Glutamatergic neuron (in vitro differentiated cells): Measurements from ENCODE around the gene PRPF40B. TPM values are rescaled to one million over a fixed set of nuclear protein-coding genes. Genes with fewer than 3 reads are reported as not detected.

Experiments
- DNase-seq: peaks from one replicate; pipeline ENCODE4 v3.0.0; 2022
- H3K27ac Mint-ChIP-seq: one replicate; pipeline ENCODE4 v1.8.0; 2020; ENCODE audit warnings: mild to moderate bottlenecking, mixed read lengths, inconsistent platforms; ENCODE audit not compliant: unreplicated experiment
- H3K27me3 Mint-ChIP-seq: one replicate; pipeline ENCODE4 v1.8.0; 2020; ENCODE audit warnings: mild to moderate bottlenecking, moderate library complexity, mixed read lengths, inconsistent platforms; ENCODE audit not compliant: unreplicated experiment
- H3K36me3 Mint-ChIP-seq: one replicate; pipeline ENCODE4 v1.8.0; 2020; ENCODE audit warnings: mild to moderate bottlenecking, mixed read lengths, inconsistent platforms; ENCODE audit not compliant: unreplicated experiment
- H3K4me1 Mint-ChIP-seq: one replicate; pipeline ENCODE4 v1.8.0; 2020; ENCODE audit warnings: mild to moderate bottlenecking, low read depth, mixed read lengths, inconsistent platforms; ENCODE audit not compliant: unreplicated experiment
- H3K4me3 Mint-ChIP-seq: one replicate; pipeline ENCODE4 v1.8.0; 2020; ENCODE audit warnings: mild to moderate bottlenecking, mixed read lengths, inconsistent platforms; ENCODE audit not compliant: unreplicated experiment
- H3K9me3 Mint-ChIP-seq: one replicate; pipeline ENCODE4 v1.8.0; 2020; ENCODE audit warnings: mild to moderate bottlenecking, moderate library complexity, mixed read lengths, inconsistent platforms; ENCODE audit not compliant: unreplicated experiment
- CTCF ChIP-seq: fragments of 200-600 bp; sonication (generic); IDR thresholded peaks from one replicate; pipeline ENCODE4 v1.5.0; 2021; ENCODE audit not compliant: partially characterized antibody, unreplicated experiment
- total RNA-seq: library from RNA; stranded (reverse); fragmentation: NEBNext Ultra II Directional; extraction: Animal tissue kit (Norgen Biotek cat#: 25700); gene quantifications from one replicate; pipeline ENCODE4 v1.2.1, GENCODE V29; 2021; ENCODE audit not compliant: unreplicated experiment

The PRPF40B gene
- total RNA-seq, 1 donor from 2014 or later: 26.4 TPM

GRCh38 chr12:49689237-49689636 lies 65.9 kb downstream of the PRPF40B start:
- Mint-ChIP-seq H3K4me3 (no peak overlapping the region), H3K27me3 (peaks cover 3% of the 10 kb centered on the region), H3K4me1 (peaks cover 10% of the 10 kb centered on the region), H3K9me3 (no peaks in the 10 kb centered on the region), H3K36me3 (no peaks in the 10 kb centered on the region), H3K27ac (no peak overlapping the region)
- no peak for DNase-seq
- TF ChIP-seq CTCF: no peak

GRCh38 chr12:49689785-49690184 lies 66.4 kb downstream of the PRPF40B start:
- no peaks in the 10 kb centered on the region for H3K36me3 Mint-ChIP-seq
- H3K27me3 Mint-ChIP-seq: peaks cover 3% of the 10 kb centered on the region
- no peak for DNase-seq
- peaks cover 6% of the 10 kb centered on the region for H3K4me1 Mint-ChIP-seq
- no peaks in the 10 kb centered on the region for H3K9me3 Mint-ChIP-seq
- TF ChIP-seq CTCF: no peak
- peak overlapping the region; percentile 63 for H3K27ac Mint-ChIP-seq
- H3K4me3 Mint-ChIP-seq: peak overlapping the region; percentile 0

GRCh38 chr12:49692851-49693250 lies 69.5 kb downstream of the PRPF40B start:
- Mint-ChIP-seq H3K4me1 (peaks cover 6% of the 10 kb centered on the region), H3K27me3 (peaks cover 1% of the 10 kb centered on the region), H3K4me3 (no peak overlapping the region), H3K36me3 (no peaks in the 10 kb centered on the region), H3K9me3 (no peaks in the 10 kb centered on the region), H3K27ac (no peak overlapping the region)
- TF ChIP-seq CTCF: no peak
- DNase-seq: no peak

GRCh38 chr12:49693931-49694444 lies 70.6 kb downstream of the PRPF40B start:
- Mint-ChIP-seq H3K36me3 (no peaks in the 10 kb centered on the region), H3K4me3 (no peak overlapping the region), H3K27me3 (no peaks in the 10 kb centered on the region), H3K9me3 (no peaks in the 10 kb centered on the region), H3K4me1 (peaks cover 14% of the 10 kb centered on the region), H3K27ac (no peak overlapping the region)
- TF ChIP-seq CTCF: no peak
- no peak for DNase-seq

Other genes starting within 250 kb of the PRPF40B start
- gene KCNH3, start 84.5 kb upstream of the PRPF40B start, total RNA-seq: 5.9 TPM
- 103 TPM for gene MCRS1, start 55.4 kb upstream of the PRPF40B start, total RNA-seq
- gene FAM186B, start 17.9 kb upstream of the PRPF40B start, total RNA-seq: not detected
- gene FMNL3, start 83.8 kb downstream of the PRPF40B start, total RNA-seq: 13.7 TPM
- gene TMBIM6, start 118.0 kb downstream of the PRPF40B start, total RNA-seq: 278 TPM
- gene NCKAP5L, start 204.9 kb downstream of the PRPF40B start, total RNA-seq: 64.3 TPM
- 5.9 TPM for gene BCDIN3D, start 219.5 kb downstream of the PRPF40B start, total RNA-seq